Measurements from ENCODE around the gene SLC9A1.

The SLC9A1 gene

DNA sequence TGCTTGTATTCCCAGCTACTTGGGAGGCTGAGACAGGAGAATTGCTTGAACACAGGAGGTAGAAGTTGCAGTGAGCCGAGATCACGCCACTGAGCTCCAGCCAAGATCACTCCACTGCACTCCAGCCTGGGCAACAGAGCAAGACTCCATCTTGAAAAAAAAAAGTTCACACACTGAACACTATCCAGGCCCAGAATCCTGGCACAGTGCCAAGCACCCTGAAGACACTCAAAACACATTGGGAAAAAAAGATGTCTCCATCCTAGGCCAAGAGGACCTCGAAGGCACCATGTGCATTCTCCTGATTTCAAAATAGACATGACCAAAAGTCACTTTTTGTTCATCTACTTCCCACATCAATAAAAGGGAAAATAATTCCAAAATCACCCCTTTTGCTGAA is 38.7 kb downstream of the SLC9A1 start:
- peak overlapping the region in 1 of 2 donors; percentile 8 for H3K4me3 ChIP-seq (ENCODE audit: low read depth in 1 of 2, low read length in 2 of 2)
- H3K9me3 ChIP-seq (ENCODE audit: low read length), result no peaks in the 10 kb centered on the region
- H3K9ac ChIP-seq (ENCODE audit: low read length), result no peak overlapping the region
- peak overlapping the region; percentile 63 for H3K27ac ChIP-seq (ENCODE audit: low read depth, low read length)
- H3K4me1 ChIP-seq (ENCODE audit: insufficient read depth, low read length), result peaks cover 58% of the 10 kb centered on the region
- no peaks in the 10 kb centered on the region for H3K27me3 ChIP-seq (ENCODE audit: control insufficient read depth in 1 of 2, insufficient read depth in 2 of 2, low read length in 2 of 2)
- H3K36me3 ChIP-seq (ENCODE audit: insufficient read depth, low read length), result no peaks in the 10 kb centered on the region

DNA sequence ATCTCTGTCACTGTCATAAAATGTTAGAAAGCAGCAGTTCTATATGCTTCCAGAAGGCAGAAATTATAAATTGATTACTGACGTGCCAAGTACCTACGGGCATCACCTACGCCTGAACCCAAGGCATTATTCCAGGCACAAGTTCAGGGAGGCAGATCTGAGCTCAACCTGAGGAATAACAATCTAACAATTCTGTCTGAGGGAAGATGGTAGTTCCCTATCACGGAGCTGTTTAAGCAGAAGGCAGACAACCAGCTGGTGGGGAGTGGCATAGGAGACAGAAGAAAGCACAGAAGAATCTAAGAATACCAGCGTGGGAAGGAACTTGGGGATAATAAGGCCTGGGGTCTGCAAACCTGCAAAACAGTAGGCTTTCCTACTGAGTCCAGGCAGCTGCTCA is 40.4 kb downstream of the SLC9A1 start:
- H3K4me1 ChIP-seq (ENCODE audit: insufficient read depth, low read length), result peaks cover 41% of the 10 kb centered on the region
- no peak overlapping the region for H3K27ac ChIP-seq (ENCODE audit: low read depth, low read length)

GRCh38 chr1:27113861-27114260 is 41.1 kb downstream of the SLC9A1 start:
- Histone ChIP-seq H3K27ac (ENCODE audit: low read depth, low read length) (no peak overlapping the region), H3K9ac (ENCODE audit: low read length) (no peak overlapping the region), H3K4me3 (ENCODE audit: low read depth in 1 of 2, low read length in 2 of 2) (no peak overlapping the region), H3K4me1 (ENCODE audit: insufficient read depth, low read length) (peaks cover 34% of the 10 kb centered on the region), H3K27me3 (ENCODE audit: control insufficient read depth in 1 of 2, insufficient read depth in 2 of 2, low read length in 2 of 2) (no peaks in the 10 kb centered on the region), H3K9me3 (ENCODE audit: low read length) (no peaks in the 10 kb centered on the region), H3K36me3 (ENCODE audit: insufficient read depth, low read length) (peaks cover 6% of the 10 kb centered on the region)

More for the DNA sequence above, 40.4 kb downstream of the SLC9A1 start:
- no peaks in the 10 kb centered on the region for H3K27me3 ChIP-seq (ENCODE audit: control insufficient read depth in 1 of 2, insufficient read depth in 2 of 2, low read length in 2 of 2)
- no peaks in the 10 kb centered on the region for H3K36me3 ChIP-seq (ENCODE audit: insufficient read depth, low read length)
- no peak overlapping the region for H3K9ac ChIP-seq (ENCODE audit: low read length)
- H3K9me3 ChIP-seq (ENCODE audit: low read length), result no peaks in the 10 kb centered on the region
- no peak overlapping the region for H3K4me3 ChIP-seq (ENCODE audit: low read depth in 1 of 2, low read length in 2 of 2)

DNA sequence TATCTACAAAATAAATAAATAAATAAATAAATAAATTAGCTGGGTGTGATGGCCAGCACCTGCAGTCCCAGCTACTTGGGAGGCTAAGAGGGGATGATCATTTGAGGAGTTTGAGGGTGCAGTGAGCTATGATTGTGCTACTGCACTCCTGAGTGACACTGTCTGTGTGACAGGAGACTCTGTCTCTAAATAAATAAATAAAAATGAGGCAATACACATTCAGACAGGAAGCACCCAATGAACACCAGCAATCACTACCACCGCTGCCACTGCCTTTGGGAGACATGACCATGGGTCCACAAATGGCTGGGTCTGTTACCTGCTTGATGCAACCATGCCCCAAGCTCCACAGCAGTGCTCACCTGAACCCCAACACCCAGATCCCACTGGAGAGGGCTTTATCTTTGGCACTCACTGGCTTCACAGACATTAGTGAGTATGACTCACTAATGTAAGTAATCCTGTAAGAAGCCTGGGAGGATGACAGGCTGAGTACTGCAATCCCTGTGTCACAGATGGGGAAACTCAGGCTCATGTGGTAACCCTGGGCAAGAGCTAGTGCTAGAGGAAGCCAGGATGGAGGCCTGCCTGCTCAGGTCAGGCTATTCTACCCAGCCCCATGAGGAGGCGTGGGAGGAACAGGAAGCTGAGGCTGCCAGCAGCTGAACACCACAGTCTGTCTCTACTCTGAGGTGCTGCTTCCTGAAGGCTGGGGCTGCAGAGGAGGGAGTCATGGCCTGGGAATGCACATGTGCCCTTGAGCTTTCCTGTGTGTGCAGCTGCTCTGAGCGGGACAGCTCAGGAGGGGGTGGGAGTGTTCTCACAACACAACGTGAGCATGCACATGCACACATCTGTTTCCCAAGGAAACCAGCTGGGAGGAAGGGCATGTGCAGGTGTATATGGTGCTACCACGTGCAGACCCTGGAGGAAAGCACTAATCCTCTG is 43.0 kb downstream of the SLC9A1 start:
- Histone ChIP-seq H3K9me3 (ENCODE audit: low read length) (no peaks in the 10 kb centered on the region), H3K9ac (ENCODE audit: low read length) (no peak overlapping the region), H3K36me3 (ENCODE audit: insufficient read depth, low read length) (peaks cover 8% of the 10 kb centered on the region), H3K27ac (ENCODE audit: low read depth, low read length) (peak overlapping the region; percentile 15), H3K27me3 (ENCODE audit: control insufficient read depth in 1 of 2, insufficient read depth in 2 of 2, low read length in 2 of 2) (no peaks in the 10 kb centered on the region), H3K4me1 (ENCODE audit: insufficient read depth, low read length) (peaks cover 15% of the 10 kb centered on the region), H3K4me3 (ENCODE audit: low read depth in 1 of 2, low read length in 2 of 2) (no peak overlapping the region)

- H3K9me3 ChIP-seq (ENCODE audit: low read length), result no peaks in the 10 kb centered on the region
- no peak overlapping the region for H3K27ac ChIP-seq (ENCODE audit: low read depth, low read length)
- H3K4me1 ChIP-seq (ENCODE audit: insufficient read depth, low read length), result no peaks in the 10 kb centered on the region
- H3K27me3 ChIP-seq (ENCODE audit: control insufficient read depth in 1 of 2, insufficient read depth in 2 of 2, low read length in 2 of 2), result no peaks in the 10 kb centered on the region
- H3K36me3 ChIP-seq (ENCODE audit: insufficient read depth, low read length), result peaks cover 14% of the 10 kb centered on the region
- H3K4me3 ChIP-seq (ENCODE audit: low read depth in 1 of 2, low read length in 2 of 2), result no peak overlapping the region
- H3K9ac ChIP-seq (ENCODE audit: low read length), result no peak overlapping the region
Measured at GRCh38 chr1:27109103-27109822, 45.7 kb downstream of the SLC9A1 start.

DNA sequence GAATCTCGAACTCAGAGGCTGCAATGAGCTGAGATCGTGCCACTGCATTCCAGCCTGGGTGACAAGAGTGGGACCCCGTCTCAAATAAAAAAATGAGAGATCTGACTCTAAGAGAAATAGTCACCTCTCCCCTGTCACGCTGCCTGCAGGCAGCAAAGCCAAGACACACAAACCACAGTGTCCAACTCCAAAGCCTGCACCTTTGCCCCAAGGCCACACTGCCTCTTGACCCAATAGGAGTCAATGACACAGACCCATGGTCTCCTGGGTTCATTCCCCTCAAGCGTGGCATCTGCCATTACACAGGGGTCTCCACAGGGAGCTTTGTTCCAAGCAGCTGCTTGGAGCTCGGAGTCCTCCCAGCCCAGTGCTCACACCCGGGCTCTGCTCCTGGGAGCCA is 46.3 kb downstream of the SLC9A1 start:
- no peak overlapping the region for H3K4me3 ChIP-seq (ENCODE audit: low read depth in 1 of 2, low read length in 2 of 2)
- no peaks in the 10 kb centered on the region for H3K4me1 ChIP-seq (ENCODE audit: insufficient read depth, low read length)
- H3K9ac ChIP-seq (ENCODE audit: low read length), result no peak overlapping the region
- H3K27ac ChIP-seq (ENCODE audit: low read depth, low read length), result no peak overlapping the region
- H3K27me3 ChIP-seq (ENCODE audit: control insufficient read depth in 1 of 2, insufficient read depth in 2 of 2, low read length in 2 of 2), result no peaks in the 10 kb centered on the region
- H3K9me3 ChIP-seq (ENCODE audit: low read length), result no peaks in the 10 kb centered on the region
- H3K36me3 ChIP-seq (ENCODE audit: insufficient read depth, low read length), result peaks cover 15% of the 10 kb centered on the region

DNA sequence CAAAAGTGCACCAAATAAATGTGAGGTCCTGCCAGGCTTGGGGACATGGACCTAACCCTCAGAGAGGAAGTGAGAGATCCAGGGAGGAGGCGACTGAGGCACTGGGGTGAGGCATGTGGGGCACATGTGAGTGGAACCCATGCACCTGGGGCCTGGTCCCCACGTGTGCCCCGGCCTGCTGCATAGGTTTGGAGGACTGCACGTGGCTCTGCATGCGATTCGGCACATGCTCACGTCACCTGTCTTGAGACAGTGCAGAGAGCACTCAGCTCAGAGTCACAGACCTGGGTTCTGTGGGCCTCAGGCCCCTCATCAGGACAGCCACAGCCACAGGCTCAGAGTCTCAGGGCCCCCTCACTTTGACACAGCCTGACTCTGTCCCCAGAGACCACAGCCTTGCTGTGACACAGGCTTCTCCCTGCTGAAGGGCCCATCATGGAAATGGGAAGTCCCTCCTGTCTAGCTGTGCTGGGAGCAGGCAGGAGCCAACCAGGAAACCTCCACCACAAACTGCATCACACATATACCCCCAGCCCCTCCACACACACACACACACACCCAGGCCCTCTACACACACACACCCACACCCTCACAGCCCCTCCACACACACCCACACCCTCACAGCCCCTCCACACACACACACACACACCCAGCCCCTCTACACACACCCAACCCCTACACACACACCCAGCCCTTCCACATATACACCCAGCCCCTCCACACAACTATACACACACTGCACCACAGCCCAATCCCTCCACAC is 48.2 kb downstream of the SLC9A1 start:
- Histone ChIP-seq H3K4me3 (ENCODE audit: low read depth in 1 of 2, low read length in 2 of 2) (no peak overlapping the region), H3K9me3 (ENCODE audit: low read length) (no peaks in the 10 kb centered on the region), H3K4me1 (ENCODE audit: insufficient read depth, low read length) (no peaks in the 10 kb centered on the region), H3K27ac (ENCODE audit: low read depth, low read length) (no peak overlapping the region), H3K27me3 (ENCODE audit: control insufficient read depth in 1 of 2, insufficient read depth in 2 of 2, low read length in 2 of 2) (no peaks in the 10 kb centered on the region), H3K9ac (ENCODE audit: low read length) (no peak overlapping the region), H3K36me3 (ENCODE audit: insufficient read depth, low read length) (peaks cover 23% of the 10 kb centered on the region)

GRCh38 chr1:27105018-27105417 is 49.9 kb downstream of the SLC9A1 start:
- Histone ChIP-seq H3K27ac (ENCODE audit: low read depth, low read length) (no peak overlapping the region), H3K27me3 (ENCODE audit: control insufficient read depth in 1 of 2, insufficient read depth in 2 of 2, low read length in 2 of 2) (no peaks in the 10 kb centered on the region), H3K9me3 (ENCODE audit: low read length) (no peaks in the 10 kb centered on the region), H3K4me1 (ENCODE audit: insufficient read depth, low read length) (no peaks in the 10 kb centered on the region), H3K36me3 (ENCODE audit: insufficient read depth, low read length) (peaks cover 23% of the 10 kb centered on the region), H3K9ac (ENCODE audit: low read length) (no peak overlapping the region), H3K4me3 (ENCODE audit: low read depth in 1 of 2, low read length in 2 of 2) (no peak overlapping the region)

- no peaks in the 10 kb centered on the region for H3K9me3 ChIP-seq (ENCODE audit: low read length)
- H3K36me3 ChIP-seq (ENCODE audit: insufficient read depth, low read length), result peaks cover 14% of the 10 kb centered on the region
- no peak overlapping the region for H3K27ac ChIP-seq (ENCODE audit: low read depth, low read length)
- peaks cover 12% of the 10 kb centered on the region for H3K4me1 ChIP-seq (ENCODE audit: insufficient read depth, low read length)
- H3K9ac ChIP-seq (ENCODE audit: low read length), result no peak overlapping the region
- H3K4me3 ChIP-seq (ENCODE audit: low read depth in 1 of 2, low read length in 2 of 2), result no peak overlapping the region
- H3K27me3 ChIP-seq (ENCODE audit: control insufficient read depth in 1 of 2, insufficient read depth in 2 of 2, low read length in 2 of 2), result no peaks in the 10 kb centered on the region
Measured at GRCh38 chr1:27103498-27103897, 51.4 kb downstream of the SLC9A1 start.

DNA sequence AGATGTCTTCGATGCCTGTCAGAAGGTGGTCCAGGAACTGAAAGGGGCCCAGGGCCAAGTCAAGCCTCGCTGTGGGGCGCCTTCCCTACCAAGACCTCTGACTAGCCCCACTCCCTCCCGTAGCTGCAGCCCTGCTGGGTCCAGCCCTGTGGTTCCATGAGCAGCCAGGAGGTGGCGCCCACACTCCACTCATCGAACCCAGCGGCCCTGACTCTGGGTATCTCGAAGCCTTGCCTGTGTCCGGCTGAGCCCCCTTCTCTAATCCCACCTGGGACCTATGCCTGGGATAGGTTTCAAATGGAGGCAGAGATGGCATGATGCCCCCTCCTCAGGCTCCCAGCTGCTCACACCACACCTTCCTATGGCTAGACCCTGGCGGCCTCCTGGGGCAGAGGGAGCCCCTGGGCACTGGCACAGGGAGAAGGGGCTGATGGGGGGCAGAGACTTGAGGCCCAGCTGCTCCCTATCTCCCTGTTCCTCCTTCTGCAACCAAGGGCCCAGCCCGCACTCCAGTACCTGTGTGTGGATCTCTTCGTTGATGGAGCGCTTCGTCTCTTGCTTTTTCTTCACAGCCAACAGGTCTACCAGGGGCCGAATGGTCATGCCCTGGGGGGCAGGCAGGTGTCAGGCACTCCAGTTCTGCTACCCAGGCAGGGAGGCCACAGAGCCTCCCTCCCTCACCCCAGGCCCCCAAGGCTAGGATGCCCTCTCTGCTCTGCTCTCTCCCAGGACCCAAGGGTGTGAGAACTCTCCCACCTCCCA is 52.0 kb downstream of the SLC9A1 start:
- H3K36me3 ChIP-seq (ENCODE audit: insufficient read depth, low read length), result peaks cover 14% of the 10 kb centered on the region
- H3K27ac ChIP-seq (ENCODE audit: low read depth, low read length), result no peak overlapping the region
- no peaks in the 10 kb centered on the region for H3K9me3 ChIP-seq (ENCODE audit: low read length)
- H3K27me3 ChIP-seq (ENCODE audit: control insufficient read depth in 1 of 2, insufficient read depth in 2 of 2, low read length in 2 of 2), result no peaks in the 10 kb centered on the region
- no peak overlapping the region for H3K4me3 ChIP-seq (ENCODE audit: low read depth in 1 of 2, low read length in 2 of 2)
- no peak overlapping the region for H3K9ac ChIP-seq (ENCODE audit: low read length)
- peaks cover 17% of the 10 kb centered on the region for H3K4me1 ChIP-seq (ENCODE audit: insufficient read depth, low read length)

Measured in muscle layer of colon (tissue), 2 donors.